Mammary epithelial cell (primary cell): Measurements from ENCODE around the gene SIKE1.
"Not testable (repeated sequence)": the region's sequence is repeated elsewhere in the genome, so short reads cannot be mapped to it uniquely, and the experiment has no call there.

ENCODE experiments used
- CTCF ChIP-seq, 2 donors: IDR thresholded peaks in 1 of 2; conservative IDR thresholded peaks in 1 of 2; 2 replicates each; pipeline ENCODE4 v1.5.1; 2011 to 2012; ENCODE audit warnings: inconsistent platforms in 2 of 2, low read length in 2 of 2, mild to moderate bottlenecking in 2 of 2, control low read depth in 1 of 2, low read depth in 1 of 2; ENCODE audit not compliant: insufficient read depth in 1 of 2; ENCODE audit errors: extremely low read depth in 1 of 2
- EZH2 ChIP-seq: IDR thresholded peaks from 2 replicates; pipeline ENCODE4 v1.6.1; 2012; ENCODE audit warnings: low read length, inconsistent platforms, borderline replicate concordance

- TF ChIP-seq CTCF (conservative IDR thresholded peaks at IDR 0.05 in 1 of 2, IDR thresholded peaks at IDR 0.05 in 1 of 2; ENCODE audit: extremely low read depth in 1 of 2, insufficient read depth in 1 of 2, low read depth in 1 of 2, low read length in 2 of 2); EZH2: not testable (repeated sequence)
Measured at GRCh38 chr1:114753702-114754101, 26.8 kb downstream of the SIKE1 start.
